EH (cell line): Measurements from ENCODE around the gene RNF227.

Experiments used
- DNase-seq: peaks from one replicate; pipeline ENCODE4 v3.0.0-alpha.2; 2015; ENCODE audit warnings: low read depth

RNF227 gene

GRCh38 chr17:7889166-7889955, 26.7 kb downstream of the RNF227 start:
- peak; percentile 94 for DNase-seq

- DNase-seq, result no peak
These were observed 27.7 kb downstream of the RNF227 start, which contains the start of gene CHD3 for GRCh38 chr17:7888184-7888920. CHD3 (plus strand) TSS chr17:7888789; CDS start chr17:7889001, 212 bp downstream.

- peak; percentile 98 for DNase-seq
These were observed 28.5 kb downstream of the RNF227 start for GRCh38 chr17:7887482-7888183.

DNA sequence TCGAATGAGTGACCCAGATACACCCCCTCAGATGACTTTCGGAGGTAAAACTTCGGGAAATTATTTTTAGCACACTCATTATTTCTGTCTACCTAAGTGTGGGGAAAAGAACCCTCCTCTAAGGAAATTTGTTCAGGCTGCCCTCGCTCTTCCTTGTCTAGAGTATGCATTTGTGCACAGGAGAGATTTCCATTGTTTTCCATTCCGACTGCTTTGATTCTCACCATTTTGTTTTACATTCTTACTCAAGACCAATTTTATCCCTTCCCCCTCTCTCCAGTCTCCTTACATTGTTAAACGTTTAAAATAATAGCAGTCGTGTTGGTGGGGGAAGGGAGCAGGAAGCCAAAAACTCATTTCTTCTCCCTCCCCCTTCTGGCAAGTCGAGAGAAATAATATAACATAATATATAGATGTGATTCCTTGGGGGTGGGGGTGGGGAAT, 29.0 kb downstream of the RNF227 start:
- no peak for DNase-seq

GRCh38 chr17:7886227-7887037, 29.7 kb downstream of the RNF227 start:
- DNase-seq, result peak; percentile 31

GRCh38 chr17:7885367-7886226, 30.5 kb downstream of the RNF227 start:
- DNase-seq, result peak; percentile 61

- DNase-seq, result peak; percentile 21
These were observed 31.3 kb downstream of the RNF227 start for GRCh38 chr17:7884581-7885366.

DNA sequence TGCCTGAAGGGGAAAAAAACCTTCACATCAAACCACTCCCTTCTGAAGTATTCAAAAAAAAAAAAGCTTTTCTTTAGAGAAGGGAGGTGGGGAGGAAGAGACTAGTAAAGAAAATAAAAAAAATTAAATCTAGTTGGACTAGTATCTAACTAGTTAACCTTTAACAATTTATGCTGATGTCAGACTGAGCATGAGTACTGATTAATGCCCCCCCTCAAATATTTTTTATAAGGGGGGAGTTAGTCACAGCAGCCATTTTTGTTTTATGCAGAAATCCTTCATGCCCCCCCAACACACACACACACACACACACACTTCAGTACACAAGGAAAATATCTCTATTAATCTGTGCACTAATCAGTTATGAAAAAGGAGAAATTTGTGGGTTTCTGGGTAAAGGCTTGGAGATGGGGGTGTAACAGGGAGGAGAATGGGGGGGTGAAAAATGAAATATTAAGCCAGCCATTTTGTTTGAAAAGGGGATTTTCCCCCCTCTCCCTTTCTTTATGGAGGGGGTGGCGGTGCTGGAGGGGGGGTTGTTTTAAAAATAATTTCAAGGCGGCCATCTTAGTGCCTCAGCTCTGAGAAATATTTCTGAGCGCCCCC, 32.2 kb downstream of the RNF227 start:
- DNase-seq, result peak; percentile 30

- no peak for DNase-seq
These were observed 33.5 kb downstream of the RNF227 start for GRCh38 chr17:7882629-7883028.

- no peak for DNase-seq
These were observed 34.0 kb downstream of the RNF227 start for GRCh38 chr17:7882068-7882467.

DNA sequence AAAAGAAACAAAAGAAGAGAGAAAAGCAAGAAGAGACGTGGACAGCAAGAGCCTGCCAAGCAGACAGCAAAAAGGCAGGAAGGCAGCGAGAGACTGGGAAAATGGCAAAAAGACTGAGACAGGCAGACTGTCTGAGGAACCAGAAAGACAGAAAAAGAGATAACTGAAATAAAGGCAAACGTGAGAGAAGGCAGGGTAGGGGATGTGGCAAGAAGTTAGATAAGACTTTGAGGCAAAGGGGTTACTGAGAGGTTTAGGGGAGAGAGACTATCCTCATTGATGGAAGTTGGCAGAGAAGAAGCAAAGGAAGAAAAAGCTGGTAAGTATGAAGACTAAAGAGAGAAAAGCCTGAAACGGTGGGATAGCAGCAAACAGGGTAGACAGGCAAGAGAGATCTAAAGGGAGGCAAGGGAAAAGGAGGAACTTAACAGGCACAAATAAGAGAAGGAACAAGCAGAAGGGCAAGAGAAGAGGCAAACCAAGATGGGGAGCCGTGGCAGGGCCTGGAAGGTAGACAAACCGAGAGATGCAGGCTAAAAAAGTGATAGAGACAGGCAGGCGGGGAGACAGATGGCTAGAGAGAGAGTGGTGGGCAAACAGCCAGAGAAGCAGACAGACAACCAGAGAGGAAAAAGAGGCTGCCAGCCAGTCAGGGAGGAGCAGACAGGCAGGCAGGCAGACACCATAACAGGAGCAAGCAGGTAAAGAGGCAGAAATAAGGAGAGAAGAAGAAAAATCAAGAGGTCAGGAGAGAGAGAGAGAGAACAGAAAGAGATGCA, 34.6 kb downstream of the RNF227 start:
- peak; percentile 21 for DNase-seq

DNA sequence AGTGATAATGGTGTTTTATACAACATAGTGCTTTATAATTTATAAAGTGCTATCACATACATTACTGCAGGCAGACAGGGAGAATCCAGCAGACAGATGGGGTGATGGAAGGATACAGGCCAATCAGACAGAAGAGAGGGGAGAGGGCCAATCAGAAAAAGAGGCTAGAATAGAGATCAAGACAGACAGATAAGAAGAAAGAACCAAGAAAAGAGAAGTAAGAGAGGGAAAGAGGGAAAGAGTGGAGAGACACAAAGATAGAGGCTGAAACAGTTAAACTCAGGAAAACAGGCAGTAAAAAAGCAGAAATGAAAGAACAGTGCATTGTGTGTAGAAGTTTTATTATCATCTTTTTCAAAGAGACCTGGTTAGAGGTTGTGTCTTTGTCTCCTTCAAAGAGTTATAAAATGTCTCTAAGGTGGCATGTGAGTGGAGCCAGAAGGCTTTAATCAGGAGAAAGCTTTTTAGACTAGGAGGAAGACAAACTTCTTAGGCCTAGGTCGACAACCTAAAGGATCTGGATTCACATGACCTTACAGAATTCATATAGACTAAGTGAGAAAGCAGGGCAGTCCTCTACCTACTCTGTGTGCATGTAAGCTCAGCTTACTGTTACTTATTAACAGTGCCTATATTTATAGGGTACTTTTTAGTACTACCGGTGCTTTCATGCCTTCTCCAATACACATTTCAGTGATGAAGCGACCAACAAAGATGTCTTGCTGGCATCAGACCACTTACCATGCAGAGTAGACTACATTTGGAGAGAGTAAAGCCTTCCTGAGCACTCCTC, 35.8 kb downstream of the RNF227 start:
- DNase-seq, result no peak

DNA sequence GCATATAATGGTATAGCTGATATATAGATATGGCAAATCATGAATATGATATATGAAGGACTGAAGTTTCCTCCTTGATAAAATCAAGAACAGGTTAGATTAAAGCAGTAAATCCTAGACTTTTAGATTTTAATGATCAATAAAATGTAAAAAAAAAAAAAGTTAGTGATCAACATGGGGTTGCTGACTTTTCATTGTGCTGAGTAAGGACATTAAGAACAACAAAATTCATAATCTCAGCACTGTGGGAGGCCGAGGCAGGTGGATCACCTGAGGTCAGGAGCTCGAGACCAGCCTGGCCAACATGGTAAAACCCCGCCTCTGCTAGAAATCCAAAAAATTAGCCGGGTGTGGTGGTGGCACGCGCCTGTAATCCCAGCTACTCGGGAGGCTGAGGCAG, 37.9 kb downstream of the RNF227 start:
- no peak for DNase-seq

DNA sequence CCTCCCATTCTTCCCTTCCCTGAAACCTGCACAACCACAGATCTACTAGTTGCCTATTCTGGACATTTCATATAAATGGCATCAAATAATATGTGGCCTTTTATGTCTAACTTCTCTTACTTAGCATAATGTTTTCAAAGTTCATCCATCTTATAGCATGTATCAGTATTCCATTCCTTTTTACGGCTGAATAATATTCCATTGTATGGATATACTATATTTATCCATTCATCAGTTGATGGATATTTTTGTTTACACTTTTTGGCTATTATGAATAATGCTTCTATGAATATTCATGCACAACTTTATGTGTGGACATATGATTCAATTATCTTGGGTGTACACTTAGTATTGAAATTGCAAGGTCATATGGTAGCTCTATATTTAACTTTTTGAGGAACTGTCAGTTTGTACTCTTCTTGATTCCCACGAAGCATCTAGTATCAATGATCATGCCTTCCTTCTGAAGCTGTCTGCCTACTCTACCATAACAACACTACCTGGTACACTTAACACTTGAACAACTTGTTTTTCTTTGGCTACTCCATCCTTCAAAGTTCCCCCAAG, 40.2 kb downstream of the RNF227 start:
- DNase-seq, result no peak

DNA sequence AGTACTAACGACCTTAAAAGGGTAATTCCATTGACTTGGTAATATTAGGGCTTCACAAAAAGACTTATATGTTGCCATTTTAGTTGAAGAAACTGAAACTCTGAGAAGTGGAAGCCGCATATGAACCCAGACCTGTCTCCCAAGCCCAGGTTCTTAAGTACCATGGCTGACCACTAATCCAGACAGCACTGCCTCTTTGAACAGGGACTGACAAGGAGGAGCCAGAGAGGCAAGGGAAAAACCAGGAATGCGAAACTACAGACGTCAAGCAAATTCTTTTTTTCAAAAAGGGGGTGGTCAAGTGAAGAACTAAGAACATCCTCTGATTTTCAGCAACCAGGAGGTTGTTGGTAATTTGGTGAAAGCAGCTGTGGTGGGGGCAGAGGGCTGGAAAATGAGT, 43.0 kb downstream of the RNF227 start:
- no peak for DNase-seq

DNA sequence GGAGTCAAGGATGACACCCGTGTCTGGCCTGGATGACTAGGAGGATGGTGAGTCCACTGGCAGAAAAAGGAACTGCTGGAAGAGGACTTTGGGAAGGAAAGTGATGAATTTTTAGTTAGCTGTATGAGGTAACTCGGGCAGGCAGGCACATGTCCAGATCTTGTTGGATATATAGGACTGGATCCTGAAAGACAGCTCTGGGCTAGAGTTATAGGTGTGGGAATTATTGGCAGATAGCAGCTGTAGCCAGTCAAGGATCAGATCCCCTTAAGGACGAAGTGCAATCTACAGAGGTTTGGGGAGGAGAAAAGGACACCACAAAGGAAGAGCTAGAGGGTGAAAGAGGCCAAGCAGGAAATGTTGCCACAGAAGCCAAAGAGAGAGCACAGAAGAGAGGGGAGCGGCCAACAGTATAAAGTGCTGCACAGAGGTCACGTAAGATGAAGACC, 48.2 kb downstream of the RNF227 start:
- no peak for DNase-seq

DNA sequence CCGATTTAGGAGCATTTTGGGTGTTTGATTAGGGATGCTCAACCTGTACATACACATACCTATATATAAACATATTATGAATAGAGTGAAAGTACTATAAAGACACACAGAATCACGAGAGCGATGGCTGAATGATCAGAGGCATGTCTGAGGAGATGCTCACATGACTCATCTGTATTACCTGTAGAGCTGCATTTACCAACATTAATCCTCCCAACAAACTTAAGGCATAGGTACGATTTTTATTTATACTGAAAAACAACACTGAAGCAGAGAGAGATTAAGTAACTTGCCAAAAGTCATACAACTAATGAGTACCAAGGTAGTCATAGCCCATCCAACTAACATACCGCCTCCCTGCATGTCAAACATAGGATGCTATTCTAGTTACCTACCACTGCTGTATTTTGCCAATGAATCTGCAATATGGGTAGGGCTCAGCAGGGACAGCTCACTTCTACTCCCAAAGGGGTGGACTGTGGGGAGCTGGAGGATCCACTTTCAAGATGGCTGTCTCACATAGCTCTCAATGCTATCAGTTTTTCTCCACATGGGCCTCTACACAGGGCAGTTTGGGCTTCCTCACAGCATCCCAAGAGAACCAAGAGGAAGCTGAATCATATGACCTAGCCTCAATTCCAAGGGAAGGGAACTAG, 51.0 kb downstream of the RNF227 start:
- DNase-seq, result no peak
